A673 (cell line): Measurements from ENCODE around the gene TNFRSF6B. TPM values are rescaled to one million over a fixed set of nuclear protein-coding genes. Genes with fewer than 3 reads are reported as not detected.

Source experiments
- BruUV-seq: library from RNA; stranded (reverse); fragments of 400-500 nt; replicated peaks from 2 replicates; lab custom pipeline; 2021; lab: Mats Ljungman, UMichigan
- CTCF ChIA-PET: fragments of 300-600 bp; sonication (Branson Sonifier 250); formaldehyde crosslinking; loops from one replicate; lab custom pipeline; 2022; ENCODE audit warnings: antibody characterized with exemption; lab: Charles Lee
- POLR2A ChIA-PET: fragments of 300-600 bp; sonication (Branson Sonifier 250); formaldehyde crosslinking; loops from one replicate; lab custom pipeline; 2022; ENCODE audit warnings: antibody characterized with exemption; ENCODE audit not compliant: low non-redundant PET; lab: Charles Lee
- DNase-seq: peaks from one replicate; pipeline ENCODE4 v3.0.0-alpha.2; 2015; ENCODE audit warnings: low spot score
- H3K27ac ChIP-seq: fragments of 200-600 bp; sonication (generic); 2 replicates; pipeline ENCODE4 v1.5.1; 2016; ENCODE audit warnings: mixed run types, low read depth, mild to moderate bottlenecking, mixed read lengths, antibody characterized with exemption, low read length; ENCODE audit not compliant: poor library complexity, severe bottlenecking
- H3K27me3 ChIP-seq: fragments of 200-600 bp; sonication (generic); replicated peaks from 2 replicates; pipeline ENCODE4 v1.6.1; 2017; ENCODE audit warnings: mixed run types, low read depth, mild to moderate bottlenecking, mixed read lengths, antibody characterized with exemption, low read length; ENCODE audit not compliant: insufficient read depth, poor library complexity
- H3K36me3 ChIP-seq: fragments of 200-600 bp; sonication (generic); 2 replicates; pipeline ENCODE4 v1.6.1; 2016; ENCODE audit warnings: mixed run types, mild to moderate bottlenecking, mixed read lengths, antibody characterized with exemption, low read length; ENCODE audit not compliant: insufficient read depth, poor library complexity, severe bottlenecking
- H3K4me1 ChIP-seq: fragments of 200-600 bp; sonication (generic); 2 replicates; pipeline ENCODE4 v1.6.1; 2017; ENCODE audit warnings: mixed run types, mild to moderate bottlenecking, mixed read lengths, antibody characterized with exemption, low read length; ENCODE audit not compliant: insufficient read depth, poor library complexity, severe bottlenecking
- H3K4me3 ChIP-seq: fragments of 200-600 bp; sonication (generic); 2 replicates; pipeline ENCODE4 v1.5.1; 2016; ENCODE audit warnings: low read depth, mixed run types, mild to moderate bottlenecking, mixed read lengths, low read length; ENCODE audit not compliant: poor library complexity, severe bottlenecking
- H3K9me3 ChIP-seq: fragments of 200-600 bp; sonication (generic); 2 replicates; pipeline ENCODE4 v1.6.1; 2016; ENCODE audit warnings: mixed run types, low read depth, mild to moderate bottlenecking, mixed read lengths, antibody characterized with exemption, low read length; ENCODE audit not compliant: poor library complexity, severe bottlenecking
- CTCF ChIP-seq: fragments of 300-800, 200-600 bp; sonication (generic); conservative IDR thresholded peaks from 2 replicates; pipeline ENCODE4 v1.5.1; 2017; ENCODE audit warnings: low read depth, mild to moderate bottlenecking, antibody characterized with exemption, low read length, moderate library complexity, mixed read lengths
- EZH2 ChIP-seq: fragments of 200-600 bp; sonication (generic); IDR thresholded peaks from 2 replicates; pipeline ENCODE4 v1.6.1; 2017; ENCODE audit warnings: borderline replicate concordance, low read depth, mild to moderate bottlenecking, mixed read lengths, antibody characterized with exemption, low read length; ENCODE audit not compliant: poor library complexity, severe bottlenecking
- intact Hi-C: fragments of 100-400 bp; cut with micrococcal nuclease; formaldehyde crosslinking; loops from one replicate; pipeline ENCODE4 v1.10.0; 2022; ENCODE audit not compliant: unreplicated experiment
- total RNA-seq: library from RNA; stranded (reverse); gene quantifications from 2 replicates; pipeline ENCODE4 v1.2.3, GENCODE V29; 2021

Gene TNFRSF6B
- total RNA-seq, 1 experiment from 2014 or later: not detected

DNA sequence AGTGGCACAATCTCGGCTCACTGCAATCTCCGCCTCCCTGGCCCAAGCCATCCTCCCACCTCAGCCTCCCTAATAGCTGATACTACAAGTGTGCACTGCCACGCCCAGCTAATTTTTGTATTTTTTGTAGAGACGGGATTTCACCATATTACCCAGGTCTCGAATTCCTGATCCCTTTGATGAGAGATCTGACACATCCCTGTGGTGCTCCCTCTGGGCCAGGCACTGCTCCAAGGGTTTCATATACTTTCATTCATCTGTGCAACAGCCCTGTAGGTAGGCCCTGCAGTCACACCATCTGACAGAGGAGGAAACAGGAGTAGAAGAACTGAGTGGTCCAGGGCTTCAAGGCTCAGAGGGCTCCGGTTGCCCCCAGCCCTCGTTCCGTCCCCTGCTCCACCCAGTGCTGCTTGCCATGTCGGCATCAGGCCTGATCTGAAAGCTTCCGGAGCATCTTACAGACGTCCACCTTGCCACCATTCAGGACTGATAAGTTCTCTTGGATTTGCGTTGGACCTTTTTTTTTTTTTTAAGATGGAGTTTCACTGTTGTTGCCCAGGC lies 14.7 kb downstream of the TNFRSF6B start:
- no peak overlapping the region for H3K4me3 ChIP-seq
- H3K27me3 ChIP-seq: no peaks in the 10 kb centered on the region
- peaks cover 6% of the 10 kb centered on the region for H3K4me1 ChIP-seq
- no peak overlapping the region for H3K27ac ChIP-seq
- ChIA-PET CTCF (no interaction called here), POLR2A (no interaction called here)
- TF ChIP-seq CTCF (no peak), EZH2 (no peak)
- DNase-seq: no peak
- intact Hi-C loops: no loop called here
- peaks cover 50% of the 10 kb centered on the region for H3K36me3 ChIP-seq
- peaks cover 13% of the 10 kb centered on the region for H3K9me3 ChIP-seq
- no TSS peak for BruUV-seq

DNA sequence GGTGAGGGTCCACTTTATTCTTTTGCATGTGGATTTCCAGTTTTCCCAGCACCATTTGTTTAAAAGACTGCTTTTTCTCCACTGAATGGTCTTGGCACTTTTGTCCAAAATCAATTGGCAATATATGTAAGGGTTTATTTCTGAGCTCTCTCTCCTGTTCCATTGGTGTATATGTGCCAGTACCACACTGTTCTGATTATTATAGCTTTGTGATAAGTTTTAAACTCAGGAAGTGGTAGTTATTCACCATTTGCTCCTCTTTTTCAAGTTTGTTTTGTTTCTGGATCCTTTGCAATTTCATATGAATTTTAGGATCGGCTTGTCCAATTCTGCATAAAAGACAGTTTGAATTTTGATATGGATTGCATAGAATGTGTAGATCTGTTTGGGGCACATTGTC lies 15.7 kb downstream of the TNFRSF6B start:
- no peak overlapping the region for H3K4me3 ChIP-seq
- DNase-seq: no peak
- H3K36me3 ChIP-seq: peaks cover 48% of the 10 kb centered on the region
- CTCF ChIA-PET: no interaction called here
- TF ChIP-seq CTCF: no peak
- no peak for TF ChIP-seq EZH2
- H3K9me3 ChIP-seq: peaks cover 13% of the 10 kb centered on the region
- H3K27me3 ChIP-seq: no peaks in the 10 kb centered on the region
- intact Hi-C loops: no loop called here
- H3K27ac ChIP-seq: no peak overlapping the region
- POLR2A ChIA-PET: no interaction called here
- peaks cover 6% of the 10 kb centered on the region for H3K4me1 ChIP-seq
- no TSS peak for BruUV-seq

- BruUV-seq: no TSS peak
- no peak for DNase-seq
- H3K36me3 ChIP-seq: peaks cover 56% of the 10 kb centered on the region
These were observed 18.4 kb downstream of the TNFRSF6B start for GRCh38 chr20:63714858-63715257.

More at GRCh38 chr20:63714858-63715257, 18.4 kb downstream of the TNFRSF6B start:
- intact Hi-C loops: no loop called here
- Histone ChIP-seq H3K4me3 (no peak overlapping the region), H3K27ac (no peak overlapping the region), H3K27me3 (no peaks in the 10 kb centered on the region), H3K4me1 (no peaks in the 10 kb centered on the region), H3K9me3 (peaks cover 26% of the 10 kb centered on the region)
- TF ChIP-seq CTCF (no peak), EZH2 (no peak)
- CTCF ChIA-PET: no interaction called here
- POLR2A ChIA-PET: no interaction called here
